Heart right ventricle (tissue), 16 donors: ENCODE measurements around the gene CACNB2. TPM values are rescaled to one million over a fixed set of nuclear protein-coding genes. Genes with fewer than 3 reads are reported as not detected.

Source experiments
- ATAC-seq, 8 donors: fragments of 200-7000 bp; cut with Tn5 transposase; one replicate each; pipeline ENCODE4 v1.9.1; 2020; ENCODE audit warnings: mild to moderate bottlenecking in 8 of 8, moderate library complexity in 8 of 8, moderate number of reproducible peaks in 1 of 8
- DNase-seq, 2 donors: peaks; one replicate each; pipeline ENCODE4 v3.0.0-alpha.2; 2020
- H3K27ac ChIP-seq, 10 donors: fragments of 200-600 bp; sonication (generic) in 2 of 10; one replicate each; pipeline versions ENCODE4 v1.5.0 to v1.8.0; 2020 to 2022; ENCODE audit warnings: mild to moderate bottlenecking in 3 of 10
- H3K27me3 ChIP-seq, 7 donors: fragments of 200-600 bp; one replicate each; pipeline ENCODE4 v1.8.0; 2021 to 2022; ENCODE audit warnings: mild to moderate bottlenecking in 2 of 7
- H3K36me3 ChIP-seq, 9 donors: fragments of 200-600 bp; sonication (generic) in 1 of 9; one replicate each; pipeline versions ENCODE4 v1.5.0 to v1.8.0; 2020 to 2022; ENCODE audit warnings: mild to moderate bottlenecking in 2 of 9
- H3K4me1 ChIP-seq, 9 donors: fragments of 200-600 bp; sonication (generic) in 1 of 9; one replicate each; pipeline versions ENCODE4 v1.5.0 to v1.8.0; 2020 to 2022; ENCODE audit warnings: mild to moderate bottlenecking in 4 of 9
- H3K4me3 ChIP-seq, 10 donors: fragments of 200-600 bp; sonication (generic) in 2 of 10; one replicate each; pipeline versions ENCODE4 v1.5.0 to v1.8.0; 2020 to 2022; ENCODE audit warnings: mild to moderate bottlenecking in 7 of 10, moderate library complexity in 2 of 10
- H3K9me3 ChIP-seq, 11 donors: fragments of 200-600 bp in 10 of 11; sonication (generic) in 2 of 11; one replicate each; pipeline versions ENCODE4 v1.5.0 to v1.8.0; 2013 to 2022; ENCODE audit warnings: mild to moderate bottlenecking in 2 of 11, control low read depth in 1 of 11, moderate library complexity in 1 of 11
- CTCF ChIP-seq, 9 donors: fragments of 200-600 bp; sonication (generic) in 2 of 9; IDR thresholded peaks; one replicate each; pipeline versions ENCODE4 v1.5.0 to v1.8.0; 2021 to 2022; ENCODE audit warnings: antibody characterized with exemption in 9 of 9, mild to moderate bottlenecking in 5 of 9, moderate library complexity in 1 of 9
- WGBS, 2 donors: extraction: QIAGEN DNeasy Blood & Tissue Kit; methylation state at CpG; one replicate each; pipeline ENCODE4 v1.1.7; 2013; ENCODE audit warnings: inconsistent platforms in 1 of 2; 5-methylcytosine and 5-hydroxymethylcytosine counted together
- intact Hi-C, 10 donors: fragments of 100-400 bp; cut with DNase I; formaldehyde crosslinking; loops; one replicate each; pipeline versions ENCODE4 v1.11.1 to v1.14.2; 2022
- polyA plus RNA-seq, 2 donors: library from polyadenylated mRNA; stranded (reverse); fragments of 200-250 nt; gene quantifications; one replicate each; pipeline ENCODE4 v1.2.3, GENCODE V29; 2013
- total RNA-seq, 10 donors: library from RNA; stranded (reverse); fragmentation: NEBNext Ultra II Directional in 3 of 10; extraction: Animal tissue kit (Norgen Biotek cat#: 25700) in 3 of 10; gene quantifications; one replicate each; pipeline versions ENCODE4 v1.2.1 to v1.2.4, GENCODE V29; 2021 to 2023
- donor health status: Arrhythmogenic right ventricular cardiomyopathy.
- donor health status: ischemic (EF 13 %, LVEDD 7.1; RV severe dilation, severe dysfunction).
- donor health status: healthy with polysubstance abuse.
- donor health status: DM: no; HTN: yes; CAD: no.
- donor health status: DM: no; HTN: no; CAD: no.
- donor health status: ischemic (EF 25% LVEDD 6.9; RV normal size, moderate dysfunction).
- donor health status: ischemic (EF 25% LVEDD 5.7; RV mildly dilated, moderate dysfunction).
- donor health status: healthy.
- donor health status: DM: yes; HTN: yes; CAD: no.
- donor health status: Ischemic cardiomyopathy.
- donor health status: ischemic (EF 35%, LVEDD 5.7; RV mildly dilated, moderate dysfunction).
- donor health status: nonischemic (EF 11% LVEDD 7.7; RV severe dilation, severe dysfunction).
- donor health status: DM: yes; HTN: yes; CAD: no.
- donor health status: PGD.
- donor health status: ischemic (EF 29% LVEDD 5.4; RV normal size, mild dysfunction).
- donor health status: nonischemic (EF 23%, LVEDD 6.1; RV moderate dilation, normal function).

Gene CACNB2
- total and polyA plus RNA-seq, 12 donors, result 8.9 to 71.1 (median 36.7) TPM

- no peaks in the 10 kb centered on the region for H3K27me3 ChIP-seq
- no peaks in the 10 kb centered on the region for H3K9me3 ChIP-seq
- DNase-seq (no peak), ATAC-seq (no peak)
- H3K4me3 ChIP-seq, result no peak overlapping the region
- TF ChIP-seq CTCF (IDR thresholded peaks at IDR 0.05), result no peak
- no peak overlapping the region for H3K27ac ChIP-seq
- intact Hi-C loops, result no loop called here
- H3K4me1 ChIP-seq, result peaks cover 0 to 26% (median 8%) of the 10 kb centered on the region in 9 donors
- no peaks in the 10 kb centered on the region for H3K36me3 ChIP-seq
- WGBS, 2 donors, result 68 to 69% methylated on average over 4 of the region's 4 CpGs
These were observed 269.6 kb downstream of the CACNB2 start for GRCh38 chr10:18409599-18410397.

GRCh38 chr10:18414061-18414460, 273.8 kb downstream of the CACNB2 start:
- ATAC-seq, result peak; percentile 26 to 91 (median 74)
- Histone ChIP-seq H3K27me3 (no peaks in the 10 kb centered on the region), H3K4me1 (peaks cover 3 to 41% (median 10%) of the 10 kb centered on the region in 9 donors), H3K9me3 (peaks cover 0 to 5% (median 0%) of the 10 kb centered on the region in 11 donors), H3K36me3 (no peaks in the 10 kb centered on the region), H3K27ac (peak overlapping the region in 7 of 10 donors; percentile 0 to 71 (median 36)), H3K4me3 (no peak overlapping the region)
- WGBS, 2 donors, result 22 to 42% methylated on average over 2 of the region's 2 CpGs
- DNase-seq, result peak in 1 of 2 donors; percentile 24
- intact Hi-C loops, result no loop called here
- peak in 1 of 9 donors; percentile 13 for TF ChIP-seq CTCF (IDR thresholded peaks at IDR 0.05)

GRCh38 chr10:18417950-18418527, 277.8 kb downstream of the CACNB2 start:
- no peaks in the 10 kb centered on the region for H3K36me3 ChIP-seq
- intact Hi-C loops, result no loop called here
- no peak overlapping the region for H3K4me3 ChIP-seq
- no peak for ATAC-seq
- TF ChIP-seq CTCF (IDR thresholded peaks at IDR 0.05), result no peak
- peaks cover 0 to 5% (median 0%) of the 10 kb centered on the region in 11 donors for H3K9me3 ChIP-seq
- peaks cover 3 to 31% (median 12%) of the 10 kb centered on the region in 9 donors for H3K4me1 ChIP-seq
- H3K27ac ChIP-seq, result peak overlapping the region in 5 of 10 donors; percentile 4 to 45 (median 14)
- no peak for DNase-seq
- WGBS, 2 donors, result 81 to 82% methylated on average over 15 of the region's 15 CpGs
- H3K27me3 ChIP-seq, result no peaks in the 10 kb centered on the region

- DNase-seq, result no peak
- no peak for TF ChIP-seq CTCF (IDR thresholded peaks at IDR 0.05)
- peak in 4 of 8 donors; percentile 34 to 57 (median 35) for ATAC-seq
- Histone ChIP-seq H3K36me3 (no peaks in the 10 kb centered on the region), H3K4me1 (peaks cover 2 to 32% (median 12%) of the 10 kb centered on the region in 9 donors), H3K4me3 (no peak overlapping the region), H3K9me3 (peaks cover 0 to 5% (median 0%) of the 10 kb centered on the region in 11 donors), H3K27me3 (no peaks in the 10 kb centered on the region), H3K27ac (peak overlapping the region in 5 of 10 donors; percentile 4 to 45 (median 23))
- 50 to 54% methylated on average over 9 of the region's 9 CpGs for WGBS, 2 donors
- intact Hi-C loops, result no loop called here
These were observed 278.5 kb downstream of the CACNB2 start for GRCh38 chr10:18418541-18419215.
